HG02870 (cell line): ENCODE measurements around the gene BANF1.

Experiments used
- ATAC-seq: cut with Tn5 transposase; IDR thresholded peaks from one replicate; pipeline ENCODE4 v1.9.1; 2021; ENCODE audit warnings: mild to moderate bottlenecking, moderate library complexity; ENCODE audit not compliant: unreplicated experiment

The BANF1 gene

DNA sequence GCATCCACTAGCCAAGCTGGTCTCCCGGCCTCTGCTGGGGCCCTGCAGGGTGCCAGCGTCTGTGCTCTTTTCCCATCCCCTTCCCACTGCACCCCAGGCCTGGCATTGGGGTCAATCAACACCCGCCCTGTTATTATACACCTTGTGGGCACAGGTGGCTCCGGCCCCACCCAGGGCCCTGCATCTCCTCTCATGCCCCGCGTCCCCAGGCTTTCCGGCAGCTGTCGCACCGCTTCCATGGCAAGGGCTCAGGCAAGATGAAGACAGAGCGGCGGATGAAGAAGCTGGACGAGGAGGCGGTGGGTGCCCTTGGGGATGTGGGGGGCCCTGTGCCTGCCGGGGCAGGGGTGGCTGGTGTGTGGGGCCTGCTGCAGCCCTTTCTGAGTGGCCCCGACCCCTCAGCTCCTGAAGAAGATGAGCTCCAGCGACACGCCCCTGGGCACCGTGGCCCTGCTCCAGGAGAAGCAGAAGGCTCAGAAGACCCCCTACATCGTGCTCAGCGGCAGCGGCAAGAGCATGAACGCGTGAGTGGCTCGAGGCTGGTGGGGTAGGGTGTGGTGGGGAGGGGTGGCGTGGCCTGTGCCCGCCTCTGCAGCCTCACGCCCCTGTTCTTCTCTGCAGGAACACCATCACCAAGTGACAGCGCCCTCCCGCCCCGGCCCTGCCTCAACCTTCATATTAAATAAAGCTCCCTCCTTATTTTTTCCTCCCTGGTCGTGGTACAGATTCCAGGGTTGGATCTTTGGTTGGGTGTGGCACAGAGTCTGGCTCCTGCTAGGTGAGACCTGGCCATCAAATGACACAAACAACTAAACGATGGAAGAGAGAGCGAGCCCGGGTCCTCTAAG lies 23.7 kb upstream of the BANF1 start:
- no peak for ATAC-seq

- no peak for ATAC-seq
Observed at GRCh38 chr11:65979261-65979759, 23.0 kb upstream of the BANF1 start.

- no peak for ATAC-seq
Observed at GRCh38 chr11:65981101-65981740, 21.1 kb upstream of the BANF1 start.

DNA sequence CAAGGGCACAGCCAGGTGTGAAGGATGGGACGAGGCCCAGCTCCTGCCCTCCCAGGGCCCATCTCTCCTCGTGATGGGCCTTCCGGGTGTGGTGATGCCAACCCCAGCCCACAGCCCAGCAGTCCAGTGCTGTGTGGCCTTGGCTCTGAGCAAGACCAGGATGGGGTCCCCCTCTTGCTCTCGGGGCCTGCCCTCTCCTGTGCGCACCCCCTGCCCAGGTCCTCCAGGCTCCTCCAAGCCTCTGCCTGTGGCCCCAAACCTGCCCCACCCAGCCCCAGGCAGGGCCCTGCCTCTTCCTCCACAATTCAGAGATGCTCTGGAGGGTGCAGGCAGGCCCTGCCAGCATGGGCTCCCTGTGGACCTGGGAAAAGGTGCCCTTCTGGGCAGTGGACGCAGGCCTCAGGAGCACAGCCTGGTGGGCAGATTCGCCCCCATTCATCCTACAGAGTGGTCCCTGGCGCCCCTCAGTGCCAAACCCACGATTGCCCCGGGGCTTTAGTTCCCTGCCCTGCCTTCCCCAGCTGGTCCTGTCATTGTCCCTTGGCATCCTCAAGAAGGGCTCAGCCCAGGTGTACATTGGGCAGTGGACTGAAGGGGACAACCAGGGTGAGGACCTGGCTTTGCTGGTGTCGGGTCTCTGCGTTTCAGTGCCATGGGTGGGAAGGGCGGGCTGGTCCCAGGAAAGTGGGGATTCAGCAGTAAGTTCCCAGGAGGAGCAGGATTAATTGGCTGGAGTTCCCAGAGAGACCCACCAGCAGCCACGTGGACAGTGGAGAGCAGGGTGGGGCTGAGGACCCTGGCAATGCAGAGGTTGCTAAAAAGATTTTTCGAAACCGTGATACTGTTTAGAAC lies 20.1 kb upstream of the BANF1 start:
- no peak for ATAC-seq

GRCh38 chr11:65982824-65983588 lies 19.3 kb upstream of the BANF1 start:
- no peak for ATAC-seq

GRCh38 chr11:65983589-65983987 lies 18.7 kb upstream of the BANF1 start:
- ATAC-seq, result no peak

DNA sequence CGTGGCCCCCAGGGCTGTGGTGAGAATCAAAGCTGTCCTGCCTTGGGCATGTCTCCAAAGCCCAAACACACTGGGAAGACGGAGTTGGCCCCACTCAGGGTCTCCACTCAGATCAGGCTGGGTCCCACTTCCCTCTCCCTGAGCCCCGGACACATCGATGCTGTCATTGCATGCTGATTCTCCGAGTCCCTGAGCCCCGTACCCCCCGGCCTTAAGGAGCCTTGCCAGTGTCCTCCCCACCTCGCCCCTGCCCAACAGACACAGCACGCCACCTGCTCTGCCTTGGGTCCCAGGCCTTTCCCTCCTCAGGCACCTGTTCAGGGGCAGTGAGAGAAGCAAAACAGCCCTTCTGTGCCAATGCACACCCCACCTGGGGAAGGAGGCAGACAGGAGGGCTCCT lies 15.0 kb upstream of the BANF1 start:
- no peak for ATAC-seq

DNA sequence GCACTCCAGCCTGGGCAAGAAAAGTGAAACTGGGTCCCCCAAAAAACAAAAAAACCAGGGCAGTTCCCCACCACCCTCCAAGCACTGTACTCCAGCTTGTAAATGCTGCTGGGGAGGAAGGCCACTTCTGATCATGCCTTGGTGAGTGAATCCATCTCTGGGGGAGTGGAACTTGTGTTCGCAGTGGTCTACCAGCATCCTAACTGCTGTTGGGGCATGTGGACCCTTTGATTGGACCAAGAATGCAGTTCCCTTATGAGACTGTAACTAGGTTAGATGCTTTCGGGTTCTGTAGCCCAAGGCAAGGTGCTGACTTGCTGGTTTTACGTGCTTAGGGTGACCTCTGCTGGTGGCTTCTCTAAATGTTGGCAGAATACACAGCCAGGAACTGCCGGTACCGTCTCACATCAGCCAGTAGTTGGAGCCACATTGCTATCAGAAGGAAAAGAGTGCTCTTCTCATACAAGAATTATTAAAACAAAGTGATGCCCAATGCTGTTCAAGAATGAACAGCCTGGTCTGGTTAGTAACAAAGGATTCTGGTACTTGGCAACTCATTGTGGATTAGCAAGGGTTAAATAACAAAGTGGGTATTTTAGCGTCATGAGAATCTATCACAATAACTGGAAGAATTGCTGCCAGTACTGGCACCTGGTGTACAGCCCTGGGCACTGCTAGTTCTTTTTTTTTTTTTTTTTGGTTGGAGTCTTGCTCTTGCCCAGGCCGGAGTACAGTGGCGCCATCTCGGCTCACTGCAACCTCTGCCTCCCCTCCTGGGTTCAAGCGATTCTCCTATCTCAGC lies 13.3 kb upstream of the BANF1 start:
- ATAC-seq, result peak; percentile 85

GRCh38 chr11:65992056-65992455 lies 10.2 kb upstream of the BANF1 start:
- no peak for ATAC-seq

- ATAC-seq, result no peak
Observed at GRCh38 chr11:65997286-65997685, 5.0 kb upstream of the BANF1 start.

GRCh38 chr11:66002648-66003225 lies 434 bp downstream of the BANF1 start:
- peak; percentile 37 for ATAC-seq

DNA sequence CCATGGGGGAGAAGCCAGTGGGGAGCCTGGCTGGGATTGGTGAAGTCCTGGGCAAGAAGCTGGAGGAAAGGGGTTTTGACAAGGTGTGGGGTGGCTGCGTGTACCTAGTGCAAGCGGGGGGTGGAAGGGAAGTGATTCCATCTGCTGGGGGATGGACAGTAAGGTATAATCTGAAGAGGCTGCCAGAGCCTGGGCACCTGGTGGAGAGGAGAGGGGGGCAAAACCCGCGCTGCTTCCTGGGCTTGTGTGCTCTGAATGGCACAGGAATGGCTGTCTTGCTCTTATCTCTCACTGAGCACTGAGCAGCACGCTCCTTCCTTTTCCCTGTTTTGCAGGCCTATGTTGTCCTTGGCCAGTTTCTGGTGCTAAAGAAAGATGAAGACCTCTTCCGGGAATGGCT lies 988 bp downstream of the BANF1 start:
- ATAC-seq, result no peak

- ATAC-seq, result no peak
Observed at GRCh38 chr11:66004186-66004585, 1.9 kb downstream of the BANF1 start.

DNA sequence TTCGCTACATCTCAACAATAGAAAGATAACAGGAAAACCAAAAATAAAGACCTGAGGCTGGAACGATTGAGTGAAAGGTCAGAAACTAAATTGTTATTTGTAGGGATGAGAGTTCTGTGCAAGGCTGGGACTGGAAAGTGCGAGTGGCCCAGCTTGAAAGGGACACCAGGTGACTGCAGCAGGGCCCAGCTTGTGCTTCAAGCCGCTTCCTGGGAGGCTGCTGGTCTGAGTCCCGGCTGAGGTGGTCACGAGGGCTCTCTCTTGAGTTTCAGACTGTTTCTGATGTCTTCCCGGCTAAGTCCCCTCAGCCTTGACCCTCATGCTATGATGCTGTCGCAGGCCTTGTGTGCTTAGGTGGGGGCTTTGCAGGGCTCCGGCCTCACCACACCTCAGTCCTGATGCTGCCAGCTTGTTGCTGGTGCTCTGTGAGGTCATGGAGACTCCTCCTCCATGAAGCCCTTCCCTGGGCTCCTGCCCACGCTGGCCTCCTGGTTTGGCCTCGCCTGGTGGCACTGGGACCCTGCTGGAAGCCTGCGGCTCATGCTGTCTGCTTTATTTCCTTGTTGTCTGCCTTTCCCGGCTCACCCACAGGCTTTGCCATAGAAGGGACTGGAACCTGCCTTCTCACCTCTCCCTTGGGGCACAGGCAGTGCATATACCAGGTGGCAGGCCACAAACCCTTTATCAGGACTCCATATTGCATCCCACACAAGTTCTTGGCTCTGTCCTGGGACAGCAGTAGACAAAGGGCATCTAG lies 4.0 kb downstream of the BANF1 start:
- ATAC-seq, result no peak

GRCh38 chr11:66006891-66007176 lies 4.5 kb downstream of the BANF1 start:
- no peak for ATAC-seq

- no peak for ATAC-seq
Observed at GRCh38 chr11:66007201-66007634, 4.9 kb downstream of the BANF1 start.

- ATAC-seq, result no peak
Observed at GRCh38 chr11:66008095-66008467, 5.8 kb downstream of the BANF1 start.

- no peak for ATAC-seq
Observed at GRCh38 chr11:66008468-66009101, 6.3 kb downstream of the BANF1 start.
